Activated CD4-positive, alpha-beta T cell treated with anti-CD3 and anti-CD28 coated beads, Interleukin-2, amount 10 ng/mL, durations not matched to agents 7 days and 5 days (primary cell): ENCODE measurements around the gene PTGR3. TPM values are rescaled to one million over a fixed set of nuclear protein-coding genes. Genes with fewer than 3 reads are reported as not detected.
"Not testable (repeated sequence)": the region's sequence is repeated elsewhere in the genome, so short reads cannot be mapped to it uniquely, and the experiment has no call there.

Source experiments
- CTCF ChIA-PET: fragments of 350-600 bp; sonication (Branson Sonifier 250); formaldehyde crosslinking; loops from one replicate; lab custom pipeline; 2021; ENCODE audit warnings: antibody characterized with exemption; lab: Charles Lee
- POLR2A ChIA-PET: fragments of 350-600 bp; sonication (Branson Sonifier 250); formaldehyde crosslinking; loops from one replicate; lab custom pipeline; 2021; ENCODE audit warnings: antibody characterized with exemption; lab: Charles Lee
- DNase-seq: peaks from one replicate; pipeline ENCODE4 v3.0.0-alpha.2; 2020
- H3K27ac Mint-ChIP-seq: one replicate; pipeline ENCODE4 v1.8.0; 2021; ENCODE audit warnings: mild to moderate bottlenecking, moderate library complexity, mixed read lengths
- H3K27me3 Mint-ChIP-seq: one replicate; pipeline ENCODE4 v1.8.0; 2021; ENCODE audit warnings: mixed read lengths
- H3K36me3 Mint-ChIP-seq: one replicate; pipeline ENCODE4 v1.8.0; 2021; ENCODE audit warnings: low read depth, mixed read lengths
- H3K4me1 Mint-ChIP-seq: one replicate; pipeline ENCODE4 v1.8.0; 2021; ENCODE audit warnings: mixed read lengths
- H3K4me3 Mint-ChIP-seq: one replicate; pipeline ENCODE4 v1.8.0; 2021; ENCODE audit warnings: mild to moderate bottlenecking, moderate library complexity, mixed read lengths
- H3K9me3 Mint-ChIP-seq: one replicate; pipeline ENCODE4 v1.8.0; 2021; ENCODE audit warnings: mixed read lengths
- total RNA-seq, 2 experiments: library from RNA; stranded (reverse); gene quantifications; one replicate each; pipeline ENCODE4 v1.2.3, GENCODE V29; 2021

The PTGR3 gene
- total RNA-seq, 2 experiments from 2014 or later = 35.8 to 38.6 TPM

DNA sequence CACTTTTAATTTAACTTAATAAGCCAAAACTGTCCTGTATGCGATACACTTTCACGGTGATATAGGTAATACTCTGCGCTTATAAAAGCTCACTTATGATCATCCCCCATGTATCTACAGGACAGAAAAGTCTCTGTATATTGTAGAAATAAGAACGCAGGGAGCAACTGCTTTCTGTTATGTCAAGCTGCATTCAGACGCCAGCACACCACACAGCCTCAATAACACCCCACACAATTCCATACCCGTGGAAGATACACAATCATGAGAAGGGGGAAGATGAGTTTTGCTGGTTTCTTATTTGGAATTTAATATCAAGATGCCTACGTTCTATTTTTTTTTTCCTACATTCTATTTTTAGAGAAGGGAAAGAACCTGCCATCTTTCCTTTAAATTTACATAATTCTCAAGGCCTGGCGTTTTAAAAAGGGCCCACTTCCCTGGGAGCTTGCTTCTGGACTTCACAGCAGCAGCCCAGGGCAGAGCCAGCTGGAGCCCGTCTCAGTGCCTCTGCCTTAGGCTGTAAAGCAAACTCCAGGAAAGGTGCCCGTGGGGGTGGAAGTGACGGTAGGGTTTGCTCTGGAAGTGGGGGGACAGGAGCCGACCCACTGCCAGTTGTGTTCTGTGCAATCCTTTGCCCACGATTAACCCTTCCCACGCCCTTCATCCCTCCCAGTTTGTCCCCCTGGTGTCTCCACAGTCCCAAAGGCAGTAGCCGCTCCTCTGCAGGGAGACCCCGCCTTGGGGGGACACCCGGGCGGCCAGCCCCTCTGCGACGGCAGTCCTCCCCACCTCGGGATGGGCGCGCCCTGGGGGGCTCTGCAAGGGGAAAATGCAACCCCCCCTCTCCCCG lies 5.3 kb downstream of the PTGR3 start:
- H3K36me3 Mint-ChIP-seq = peaks cover 37% of the 10 kb centered on the region
- no peak overlapping the region for H3K27ac Mint-ChIP-seq
- no peak overlapping the region for H3K4me3 Mint-ChIP-seq
- no peak for DNase-seq
- H3K27me3 Mint-ChIP-seq = peaks cover 26% of the 10 kb centered on the region
- H3K4me1 Mint-ChIP-seq = peaks cover 36% of the 10 kb centered on the region
- no peaks in the 10 kb centered on the region for H3K9me3 Mint-ChIP-seq
- CTCF ChIA-PET = no interaction called here
- POLR2A ChIA-PET = no interaction called here

DNA sequence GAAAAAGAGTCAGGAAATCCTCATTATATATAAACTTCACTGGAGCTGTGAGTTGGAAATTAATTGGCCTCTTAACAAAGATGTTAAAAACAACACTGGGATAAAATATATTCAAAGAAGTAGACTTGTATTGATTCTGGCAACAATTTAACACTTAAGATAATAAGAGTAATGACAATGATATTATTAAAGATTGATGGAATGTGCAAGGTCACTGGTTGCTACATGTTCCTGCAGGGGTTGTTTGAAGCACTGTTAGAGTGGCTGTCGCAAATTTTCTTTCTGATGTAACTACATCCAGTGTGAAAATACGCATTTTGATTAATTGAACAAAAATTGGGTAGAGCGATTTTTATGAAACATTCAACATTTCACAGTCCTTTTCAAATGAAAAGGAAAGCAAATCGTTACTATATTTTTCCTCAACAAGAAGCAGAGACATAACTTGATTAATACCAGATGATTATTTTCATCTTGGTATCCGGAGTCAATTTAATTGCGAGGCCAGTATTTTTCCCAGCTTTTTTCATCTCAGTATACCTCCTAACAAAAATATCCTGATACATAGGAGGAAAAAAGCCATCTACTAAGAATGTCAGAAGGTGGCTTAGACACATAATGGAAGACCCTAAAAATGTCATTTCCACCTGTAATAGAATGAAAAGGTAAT lies 6.1 kb downstream of the PTGR3 start:
- no peak for DNase-seq
- no peak overlapping the region for H3K27ac Mint-ChIP-seq
- peaks cover 26% of the 10 kb centered on the region for H3K27me3 Mint-ChIP-seq
- POLR2A ChIA-PET = no interaction called here
- H3K9me3 Mint-ChIP-seq = no peaks in the 10 kb centered on the region
- H3K4me1 Mint-ChIP-seq = peaks cover 33% of the 10 kb centered on the region
- no peak overlapping the region for H3K4me3 Mint-ChIP-seq
- peaks cover 34% of the 10 kb centered on the region for H3K36me3 Mint-ChIP-seq
- CTCF ChIA-PET = interaction anchor here (0.6 kb wide), 1 partner anchor 110 kb away, joined by 3 read pairs; no protein-coding TSS in a partner anchor

DNA sequence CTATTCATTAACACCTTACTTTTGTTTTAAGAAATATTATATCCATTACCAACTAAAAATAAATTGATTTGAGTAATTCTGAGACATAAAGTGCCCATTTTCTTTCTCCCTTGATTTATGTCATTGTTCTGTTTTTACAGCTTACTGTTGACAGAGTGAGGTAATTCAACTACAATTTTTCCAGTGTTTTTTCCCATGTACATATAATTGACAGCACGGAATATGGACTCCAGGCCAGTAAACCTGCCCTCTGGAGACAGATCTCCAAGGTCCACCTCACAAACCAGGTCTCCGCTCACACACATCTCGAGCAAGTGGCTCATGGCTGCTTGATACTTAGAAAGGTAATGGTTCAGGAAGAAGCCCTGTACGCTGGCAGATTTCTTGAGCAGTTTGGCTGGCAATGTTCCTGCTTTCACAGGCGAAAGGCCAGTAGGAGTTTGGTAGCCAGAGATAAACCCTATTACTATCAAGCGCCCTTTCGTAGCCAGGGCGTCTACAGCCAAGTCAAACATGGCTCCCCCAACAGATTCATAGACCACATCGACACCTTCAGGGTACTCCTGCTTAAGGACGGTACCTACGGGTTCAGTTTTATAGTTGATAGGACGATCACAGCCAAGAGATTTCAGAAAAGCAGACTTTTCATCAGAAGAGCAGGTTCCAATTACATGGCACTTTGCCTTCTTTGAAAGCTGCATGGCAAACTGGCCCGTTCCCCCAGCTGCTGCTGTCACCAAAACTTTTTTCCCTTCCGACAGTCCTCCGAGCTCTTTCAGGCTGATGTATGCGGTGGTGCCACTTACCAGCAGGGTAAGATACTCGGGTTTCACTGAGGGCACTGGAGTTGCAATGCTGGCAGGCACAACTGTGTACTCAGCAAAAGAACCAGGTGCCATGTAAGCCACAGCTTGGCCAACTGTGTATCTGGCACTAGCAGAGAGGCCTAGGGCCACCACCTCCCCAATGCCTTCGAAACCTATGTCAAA lies 7.4 kb downstream of the PTGR3 start:
- Mint-ChIP-seq H3K4me3 (no peak overlapping the region), H3K9me3 (no peaks in the 10 kb centered on the region), H3K4me1 (peaks cover 22% of the 10 kb centered on the region), H3K36me3 (peaks cover 33% of the 10 kb centered on the region), H3K27ac (no peak overlapping the region), H3K27me3 (peaks cover 17% of the 10 kb centered on the region)
- POLR2A ChIA-PET = interaction anchor here (0.7 kb wide), 1 partner anchor 414 kb away, joined by 3 read pairs; no protein-coding TSS in a partner anchor
- no peak for DNase-seq
- CTCF ChIA-PET = no interaction called here

DNA sequence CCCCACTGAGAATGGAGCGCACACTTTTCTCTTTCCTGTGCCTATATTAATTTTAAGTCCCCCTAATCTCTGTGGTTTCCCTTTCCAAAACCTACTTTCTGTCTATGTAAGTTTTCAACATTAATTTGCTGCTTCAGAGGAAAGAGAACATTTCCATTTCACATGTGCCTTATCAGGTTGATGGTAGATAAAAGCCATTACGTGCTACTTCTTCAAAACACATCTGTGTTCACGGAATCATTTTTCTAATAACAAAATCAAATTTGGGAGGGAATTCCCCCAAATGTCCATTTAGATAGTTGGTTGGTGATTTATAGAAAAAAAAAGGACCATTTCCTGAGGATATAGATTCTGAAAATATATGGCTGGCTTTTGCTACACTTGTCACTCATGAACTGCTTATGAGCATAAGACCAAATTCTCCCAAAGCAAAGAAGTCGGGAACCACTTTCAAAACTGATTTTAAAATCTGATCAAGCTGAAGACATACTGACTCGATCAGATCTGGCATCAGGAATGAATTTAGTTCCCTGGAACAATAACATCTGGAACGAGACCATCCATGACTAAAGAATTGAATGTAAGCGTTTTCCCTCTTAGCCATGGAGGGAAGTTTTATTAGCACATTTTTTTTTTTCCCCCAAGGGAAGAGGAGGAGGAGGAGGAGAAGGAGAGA lies 8.2 kb downstream of the PTGR3 start:
- H3K27me3 Mint-ChIP-seq = peaks cover 9% of the 10 kb centered on the region
- ChIA-PET CTCF (no interaction called here), POLR2A (no interaction called here)
- H3K36me3 Mint-ChIP-seq = peaks cover 32% of the 10 kb centered on the region
- H3K4me1 Mint-ChIP-seq = peaks cover 13% of the 10 kb centered on the region
- no peak overlapping the region for H3K27ac Mint-ChIP-seq
- no peak overlapping the region for H3K4me3 Mint-ChIP-seq
- H3K9me3 Mint-ChIP-seq = no peaks in the 10 kb centered on the region
- no peak for DNase-seq

DNA sequence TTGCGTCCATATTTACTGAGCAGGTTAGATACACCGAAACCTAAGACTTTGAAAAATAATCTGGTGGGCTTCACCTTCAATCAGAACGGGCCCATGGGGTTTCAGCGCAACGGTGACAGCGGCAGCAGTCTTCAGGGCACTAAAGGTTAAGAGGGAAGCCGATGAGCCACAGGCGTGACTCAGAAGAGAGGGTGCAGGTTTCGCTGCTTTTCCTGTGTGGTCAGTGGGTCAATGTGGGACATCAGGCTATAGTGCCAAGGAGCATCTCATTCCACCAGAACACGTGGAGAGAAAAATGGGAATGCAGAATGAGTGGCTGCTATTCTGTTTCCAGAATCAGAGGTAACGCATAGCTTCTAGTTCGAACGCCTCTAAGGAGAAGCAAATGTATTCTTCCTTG lies 8.9 kb downstream of the PTGR3 start:
- no peak overlapping the region for H3K4me3 Mint-ChIP-seq
- H3K27ac Mint-ChIP-seq = no peak overlapping the region
- H3K4me1 Mint-ChIP-seq = peaks cover 8% of the 10 kb centered on the region
- DNase-seq = no peak
- ChIA-PET CTCF (interaction anchor here (1.4 kb wide), 1 partner anchor 13 kb away, joined by 3 read pairs; no protein-coding TSS in a partner anchor), POLR2A (interaction anchor here (0.7 kb wide), 1 partner anchor 22 kb away, joined by 3 read pairs; no protein-coding TSS in a partner anchor)
- H3K36me3 Mint-ChIP-seq = peaks cover 32% of the 10 kb centered on the region
- peaks cover 2% of the 10 kb centered on the region for H3K27me3 Mint-ChIP-seq
- no peaks in the 10 kb centered on the region for H3K9me3 Mint-ChIP-seq

DNA sequence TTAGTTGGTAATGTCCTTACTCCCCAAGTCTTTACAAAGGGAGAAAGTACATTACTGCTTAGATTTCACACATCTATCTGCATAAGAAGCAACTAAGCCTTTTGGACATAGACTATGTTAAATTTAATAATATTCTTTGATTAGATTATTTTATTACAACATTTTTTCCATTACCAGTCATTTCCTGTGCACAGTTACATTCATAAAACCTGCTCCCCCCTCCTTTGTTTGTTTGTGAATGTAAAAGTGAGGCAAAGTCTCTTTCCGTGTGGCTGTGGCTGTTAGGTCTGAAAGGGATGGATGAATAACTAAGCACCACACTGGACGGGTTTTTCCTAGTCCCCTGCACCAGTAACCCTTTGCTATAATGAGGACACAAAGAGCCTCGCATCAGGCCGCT lies 9.6 kb downstream of the PTGR3 start:
- no peak for DNase-seq
- H3K4me1 Mint-ChIP-seq = peaks cover 4% of the 10 kb centered on the region
- CTCF ChIA-PET = interaction anchor here (0.7 to 1.4 kb wide), 2 partner anchors 12 to 37 kb away, joined by 3 read pairs; no protein-coding TSS in a partner anchor
- H3K4me3 Mint-ChIP-seq = no peak overlapping the region
- H3K27me3 Mint-ChIP-seq = no peaks in the 10 kb centered on the region
- no peak overlapping the region for H3K27ac Mint-ChIP-seq
- POLR2A ChIA-PET = interaction anchor here (0.7 kb wide), 1 partner anchor 22 kb away, joined by 3 read pairs; no protein-coding TSS in a partner anchor
- H3K36me3 Mint-ChIP-seq = peaks cover 32% of the 10 kb centered on the region
- H3K9me3 Mint-ChIP-seq = no peaks in the 10 kb centered on the region

DNA sequence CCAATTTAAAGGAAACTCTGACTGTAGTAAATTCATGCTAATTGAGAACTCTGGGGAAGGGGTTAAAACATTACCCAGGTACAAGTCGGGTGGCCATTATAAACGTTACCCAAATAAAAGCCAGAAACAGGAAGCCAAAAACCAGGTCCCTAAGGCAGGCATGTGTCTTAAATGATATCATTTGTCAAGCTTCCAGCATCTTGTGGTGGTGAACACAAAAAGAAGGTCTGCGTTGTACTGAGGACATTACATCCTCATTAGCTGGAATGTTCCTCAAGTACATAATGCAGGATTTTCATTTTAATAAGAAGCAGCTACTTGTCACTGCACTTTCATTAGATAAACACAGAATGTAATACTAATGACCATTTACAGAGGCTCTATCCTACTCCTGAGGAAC lies 10.9 kb downstream of the PTGR3 start:
- no peaks in the 10 kb centered on the region for H3K9me3 Mint-ChIP-seq
- no peak overlapping the region for H3K4me3 Mint-ChIP-seq
- no peaks in the 10 kb centered on the region for H3K27me3 Mint-ChIP-seq
- ChIA-PET CTCF (interaction anchor here (0.6 kb wide), 2 partner anchors 12 to 573 kb away, joined by 4 to 5 read pairs; partner anchors contain the start of gene TSHZ1), POLR2A (interaction anchor here (0.6 kb wide), 1 partner anchor 27 kb away, joined by 3 read pairs; no protein-coding TSS in a partner anchor)
- no peak overlapping the region for H3K27ac Mint-ChIP-seq
- DNase-seq = no peak
- peaks cover 31% of the 10 kb centered on the region for H3K36me3 Mint-ChIP-seq
- peaks cover 4% of the 10 kb centered on the region for H3K4me1 Mint-ChIP-seq

DNA sequence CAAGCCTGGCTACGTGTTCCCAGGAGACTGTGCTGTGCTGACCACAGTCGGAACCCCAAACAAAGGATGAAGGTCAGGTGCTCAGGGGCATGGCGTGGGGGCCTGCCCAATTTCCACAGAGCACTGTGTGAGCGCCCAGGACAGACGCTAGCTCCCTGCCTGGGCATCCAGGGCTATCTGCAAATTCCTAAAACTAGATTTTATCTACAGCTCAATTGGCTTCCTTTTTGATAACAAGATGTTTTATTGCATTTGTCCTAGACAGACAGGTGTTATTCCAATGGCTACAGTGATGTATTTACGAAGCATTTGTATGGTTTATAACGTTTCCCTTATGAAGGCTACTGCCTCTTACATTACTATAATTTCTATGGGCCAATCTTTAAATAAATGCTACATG lies 16.0 kb downstream of the PTGR3 start:
- H3K9me3 Mint-ChIP-seq = peaks cover under 1% of the 10 kb centered on the region
- no peak overlapping the region for H3K27ac Mint-ChIP-seq

DNA sequence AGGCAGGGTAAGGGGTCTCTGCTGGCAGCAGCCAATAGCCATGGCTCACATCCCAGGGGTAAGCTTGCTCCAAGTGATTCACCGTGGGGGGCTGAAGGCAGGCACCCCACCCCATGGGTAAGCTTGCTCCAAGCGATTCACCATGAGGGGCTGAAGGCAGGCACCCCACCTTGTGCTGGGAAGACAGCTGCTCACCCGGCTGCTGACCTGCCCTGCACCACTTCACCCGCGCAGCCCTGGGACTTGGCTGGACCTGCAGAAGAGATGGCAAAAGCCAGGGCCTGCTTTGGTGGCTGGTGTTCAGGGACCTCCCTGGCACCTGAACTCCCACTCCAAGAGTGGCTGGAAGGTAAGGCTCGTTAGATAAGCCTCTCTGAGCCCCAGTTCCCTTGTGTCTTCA lies 19.2 kb downstream of the PTGR3 start:
- H3K4me1 Mint-ChIP-seq = no peaks in the 10 kb centered on the region
- no peaks in the 10 kb centered on the region for H3K36me3 Mint-ChIP-seq
- POLR2A ChIA-PET = no interaction called here
- no peaks in the 10 kb centered on the region for H3K27me3 Mint-ChIP-seq
- H3K9me3 Mint-ChIP-seq = peaks cover 6% of the 10 kb centered on the region
- DNase-seq = no peak
- H3K4me3 Mint-ChIP-seq = no peak overlapping the region
- H3K27ac Mint-ChIP-seq = no peak overlapping the region
- CTCF ChIA-PET = no interaction called here

More for the DNA sequence above, 16.0 kb downstream of the PTGR3 start:
- H3K36me3 Mint-ChIP-seq = peaks cover 7% of the 10 kb centered on the region
- H3K4me3 Mint-ChIP-seq = no peak overlapping the region
- DNase-seq = no peak
- POLR2A ChIA-PET = no interaction called here
- H3K27me3 Mint-ChIP-seq = no peaks in the 10 kb centered on the region
- CTCF ChIA-PET = no interaction called here
- no peaks in the 10 kb centered on the region for H3K4me1 Mint-ChIP-seq

DNA sequence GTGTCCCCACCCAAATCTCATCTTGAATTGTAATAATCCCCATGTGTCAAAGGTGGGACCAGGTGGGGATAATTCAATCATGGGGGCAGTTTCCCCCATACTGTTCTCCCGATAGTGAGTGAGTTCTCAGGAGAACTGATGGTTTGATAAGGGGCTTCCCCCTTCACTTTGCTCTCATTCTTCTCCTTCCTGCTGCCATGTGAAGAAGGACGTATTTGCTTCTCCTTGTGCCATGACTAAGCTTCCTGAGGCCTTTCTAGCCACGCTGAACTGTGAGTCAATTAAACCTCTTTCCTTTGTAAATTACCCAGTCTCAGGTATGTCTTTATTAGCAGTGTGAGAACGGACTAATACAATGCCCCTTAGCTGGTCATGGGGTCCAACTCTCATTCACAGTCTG lies 21.2 kb downstream of the PTGR3 start:
- H3K4me1 Mint-ChIP-seq, DNase-seq, POLR2A ChIA-PET, H3K27me3 Mint-ChIP-seq, H3K27ac Mint-ChIP-seq, H3K4me3 Mint-ChIP-seq, CTCF ChIA-PET, H3K36me3 Mint-ChIP-seq, H3K9me3 Mint-ChIP-seq: not testable (repeated sequence)

DNA sequence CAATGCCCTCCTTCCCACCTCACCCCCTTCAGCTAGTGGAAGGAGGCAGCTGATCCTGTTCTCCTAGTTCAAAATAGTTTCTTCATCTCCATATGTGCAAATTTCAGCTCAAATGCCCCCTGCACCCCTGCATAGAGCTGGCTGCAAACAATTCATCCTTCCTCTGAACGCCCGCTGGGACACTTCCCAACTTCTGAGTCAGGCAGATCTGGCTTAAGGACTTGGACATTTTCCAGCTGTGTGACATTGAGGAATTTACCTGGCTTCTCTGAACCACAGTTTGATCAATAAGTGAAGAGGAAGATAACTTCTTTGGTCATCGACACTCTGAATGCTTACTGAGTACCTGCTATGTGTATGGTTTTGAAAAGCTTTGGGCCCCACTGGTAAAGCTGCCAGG lies 23.5 kb downstream of the PTGR3 start:
- DNase-seq = no peak
- Mint-ChIP-seq H3K36me3 (no peaks in the 10 kb centered on the region), H3K27ac (no peak overlapping the region), H3K27me3 (peaks cover 7% of the 10 kb centered on the region), H3K4me3 (no peak overlapping the region), H3K4me1 (no peaks in the 10 kb centered on the region), H3K9me3 (peaks cover 6% of the 10 kb centered on the region)
- CTCF ChIA-PET = interaction anchor here (2.8 kb wide), 1 partner anchor 12 kb away, joined by 5 read pairs; no protein-coding TSS in a partner anchor
- POLR2A ChIA-PET = no interaction called here
